H1 (cell line): ENCODE data around the gene MC4R. TPM values are rescaled to one million over a fixed set of nuclear protein-coding genes. Genes with fewer than 3 reads are reported as not detected.

Source experiments
- EGR1 ChIP-seq: IDR thresholded peaks from 2 replicates; pipeline ENCODE4 v1.6.1; 2011; ENCODE audit warnings: low read depth, low read length, borderline replicate concordance
- PHF8 ChIP-seq: fragments of 200-600 bp; sonication (generic); conservative IDR thresholded peaks from 2 replicates; pipeline ENCODE4 v1.7.1; 2012; ENCODE audit warnings: low read depth, mild to moderate bottlenecking, inconsistent platforms, low read length, moderate library complexity
- POU5F1 ChIP-seq: IDR thresholded peaks from 2 replicates; pipeline ENCODE4 v1.6.1; 2011; ENCODE audit warnings: low read depth, mild to moderate bottlenecking, low read length, moderate library complexity
- SAP30 ChIP-seq: fragments of 300-600 bp; sonication (generic); IDR thresholded peaks from 2 replicates; pipeline ENCODE4 v1.7.1; 2012; ENCODE audit warnings: low read length, moderate library complexity, mild to moderate bottlenecking, inconsistent platforms; ENCODE audit not compliant: insufficient read depth, insufficient replicate concordance
- TBP ChIP-seq: IDR thresholded peaks from 2 replicates; pipeline ENCODE4 v1.6.1; 2011; ENCODE audit warnings: low read depth, low read length, improper control_type of control experiment
- polyA plus RNA-seq, 7 experiments: library from polyadenylated mRNA; depleted of rRNA in 3 of 7; stranded (reverse) in 5 of 7; unstranded in 2 of 7; fragments of >200 nt in 5 of 7; fragments of 200-250 nt in 2 of 7; gene quantifications; 1 replicate in 5 of 7; 2 replicates in 1 of 7; 4 replicates in 1 of 7; pipeline versions ENCODE4 v1.2.1 to v1.2.3, GENCODE V29; 2011 to 2013; ENCODE audit warnings: missing spikeins in 2 of 7, mixed read lengths in 2 of 7
- total RNA-seq: library from RNA; stranded (reverse); fragmentation: NEBNext Ultra II Directional; extraction: Animal tissue kit (Norgen Biotek cat#: 25700); gene quantifications from 2 replicates; pipeline ENCODE4 v1.2.1, GENCODE V29; 2021

Gene MC4R
- total and polyA plus RNA-seq, 2 of the 8 experiments (the other 6 are each of a cell fraction or from before 2014, with no cell fraction given) = 0.11 TPM; not detected in 1

DNA sequence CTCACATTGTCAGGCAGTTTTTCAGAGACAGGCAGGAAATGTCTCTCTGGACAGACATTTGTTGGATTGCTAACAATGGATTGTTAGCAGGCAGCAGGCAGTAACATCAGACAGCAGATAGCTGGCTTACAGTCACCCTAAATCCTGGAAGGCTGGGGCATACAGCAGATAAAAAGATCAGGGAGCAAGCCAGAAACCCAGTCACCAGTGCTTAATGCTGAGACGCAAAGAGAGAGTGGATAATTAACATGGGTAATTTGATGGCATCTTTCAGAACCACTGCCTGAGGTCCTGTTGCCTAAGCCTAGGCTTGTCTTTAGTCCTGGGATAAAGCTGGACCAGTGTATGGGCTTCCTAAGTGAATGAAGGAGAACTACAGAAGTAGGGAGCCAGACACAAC, 22.4 kb downstream of the MC4R start (continued):
- TF ChIP-seq PHF8 (no peak), SAP30 (no peak), EGR1 (no peak), POU5F1 (no peak), TBP (no peak)
- TF ChIP-seq, all 59 proteins: peak for 0
